Neural crest cell (in vitro differentiated cells): Measurements from ENCODE around the gene FGFR4. TPM values are rescaled to one million over a fixed set of nuclear protein-coding genes. Genes with fewer than 3 reads are reported as not detected.

Experiments used
- DNase-seq: peaks from one replicate; pipeline ENCODE4 v3.0.0; 2021; ENCODE audit warnings: low read depth, mixed read lengths, low spot score
- H3K27ac Mint-ChIP-seq: one replicate; pipeline ENCODE4 v1.8.0; 2021; ENCODE audit warnings: mild to moderate bottlenecking, mixed read lengths; ENCODE audit not compliant: unreplicated experiment
- H3K27me3 Mint-ChIP-seq: 2 replicates; pipeline ENCODE4 v1.8.0; 2021; ENCODE audit warnings: low read depth, mild to moderate bottlenecking, mixed read lengths
- H3K36me3 Mint-ChIP-seq: 2 replicates; pipeline ENCODE4 v1.8.0; 2021; ENCODE audit warnings: low read depth, mild to moderate bottlenecking, mixed read lengths
- H3K4me1 Mint-ChIP-seq: 2 replicates; pipeline ENCODE4 v1.8.0; 2021; ENCODE audit warnings: mixed read lengths
- H3K4me3 Mint-ChIP-seq: one replicate; pipeline ENCODE4 v1.8.0; 2021; ENCODE audit warnings: mild to moderate bottlenecking, mixed read lengths
- H3K9me3 Mint-ChIP-seq: 2 replicates; pipeline ENCODE4 v1.8.0; 2021; ENCODE audit warnings: mixed read lengths
- total RNA-seq: library from RNA; stranded (reverse); gene quantifications from 2 replicates; pipeline ENCODE4 v1.2.1, GENCODE V29; 2021
- TF ChIP-seq, protein P1 (sequence below): fragments of 200-600 bp; sonication (generic); conservative IDR thresholded peaks from 2 replicates; pipeline ENCODE4 v1.5.0; 2021; ENCODE audit warnings: antibody characterized with exemption, mild to moderate bottlenecking

FGFR4 gene
- total RNA-seq, 1 donor from 2014 or later, result 5.4 TPM

DNA sequence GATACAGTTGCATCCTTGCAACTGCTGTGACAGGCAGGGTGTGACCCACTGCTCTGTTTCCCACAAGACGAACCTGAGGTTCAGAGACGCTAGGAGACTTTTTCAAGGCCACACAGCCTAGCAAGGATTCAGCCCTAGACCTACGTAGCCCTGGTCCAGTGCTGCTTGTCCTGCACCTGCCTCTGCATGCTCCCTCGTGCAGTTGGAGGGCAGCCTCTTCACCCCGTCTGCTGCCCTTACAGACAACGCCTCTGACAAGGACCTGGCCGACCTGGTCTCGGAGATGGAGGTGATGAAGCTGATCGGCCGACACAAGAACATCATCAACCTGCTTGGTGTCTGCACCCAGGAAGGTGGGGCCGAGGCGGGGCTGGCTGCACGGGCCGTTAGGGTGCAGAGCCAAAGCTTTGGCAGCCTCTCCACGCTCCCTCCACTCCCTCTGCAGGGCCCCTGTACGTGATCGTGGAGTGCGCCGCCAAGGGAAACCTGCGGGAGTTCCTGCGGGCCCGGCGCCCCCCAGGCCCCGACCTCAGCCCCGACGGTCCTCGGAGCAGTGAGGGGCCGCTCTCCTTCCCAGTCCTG is 8.5 kb downstream of the FGFR4 start:
- Mint-ChIP-seq H3K4me1 (peaks cover 20% of the 10 kb centered on the region), H3K27me3 (no peaks in the 10 kb centered on the region), H3K27ac (no peak overlapping the region), H3K4me3 (no peak overlapping the region), H3K36me3 (no peaks in the 10 kb centered on the region), H3K9me3 (no peaks in the 10 kb centered on the region)
- DNase-seq, result no peak
- TF ChIP-seq, protein P1, sequence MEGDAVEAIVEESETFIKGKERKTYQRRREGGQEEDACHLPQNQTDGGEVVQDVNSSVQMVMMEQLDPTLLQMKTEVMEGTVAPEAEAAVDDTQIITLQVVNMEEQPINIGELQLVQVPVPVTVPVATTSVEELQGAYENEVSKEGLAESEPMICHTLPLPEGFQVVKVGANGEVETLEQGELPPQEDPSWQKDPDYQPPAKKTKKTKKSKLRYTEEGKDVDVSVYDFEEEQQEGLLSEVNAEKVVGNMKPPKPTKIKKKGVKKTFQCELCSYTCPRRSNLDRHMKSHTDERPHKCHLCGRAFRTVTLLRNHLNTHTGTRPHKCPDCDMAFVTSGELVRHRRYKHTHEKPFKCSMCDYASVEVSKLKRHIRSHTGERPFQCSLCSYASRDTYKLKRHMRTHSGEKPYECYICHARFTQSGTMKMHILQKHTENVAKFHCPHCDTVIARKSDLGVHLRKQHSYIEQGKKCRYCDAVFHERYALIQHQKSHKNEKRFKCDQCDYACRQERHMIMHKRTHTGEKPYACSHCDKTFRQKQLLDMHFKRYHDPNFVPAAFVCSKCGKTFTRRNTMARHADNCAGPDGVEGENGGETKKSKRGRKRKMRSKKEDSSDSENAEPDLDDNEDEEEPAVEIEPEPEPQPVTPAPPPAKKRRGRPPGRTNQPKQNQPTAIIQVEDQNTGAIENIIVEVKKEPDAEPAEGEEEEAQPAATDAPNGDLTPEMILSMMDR, result no peak

DNA sequence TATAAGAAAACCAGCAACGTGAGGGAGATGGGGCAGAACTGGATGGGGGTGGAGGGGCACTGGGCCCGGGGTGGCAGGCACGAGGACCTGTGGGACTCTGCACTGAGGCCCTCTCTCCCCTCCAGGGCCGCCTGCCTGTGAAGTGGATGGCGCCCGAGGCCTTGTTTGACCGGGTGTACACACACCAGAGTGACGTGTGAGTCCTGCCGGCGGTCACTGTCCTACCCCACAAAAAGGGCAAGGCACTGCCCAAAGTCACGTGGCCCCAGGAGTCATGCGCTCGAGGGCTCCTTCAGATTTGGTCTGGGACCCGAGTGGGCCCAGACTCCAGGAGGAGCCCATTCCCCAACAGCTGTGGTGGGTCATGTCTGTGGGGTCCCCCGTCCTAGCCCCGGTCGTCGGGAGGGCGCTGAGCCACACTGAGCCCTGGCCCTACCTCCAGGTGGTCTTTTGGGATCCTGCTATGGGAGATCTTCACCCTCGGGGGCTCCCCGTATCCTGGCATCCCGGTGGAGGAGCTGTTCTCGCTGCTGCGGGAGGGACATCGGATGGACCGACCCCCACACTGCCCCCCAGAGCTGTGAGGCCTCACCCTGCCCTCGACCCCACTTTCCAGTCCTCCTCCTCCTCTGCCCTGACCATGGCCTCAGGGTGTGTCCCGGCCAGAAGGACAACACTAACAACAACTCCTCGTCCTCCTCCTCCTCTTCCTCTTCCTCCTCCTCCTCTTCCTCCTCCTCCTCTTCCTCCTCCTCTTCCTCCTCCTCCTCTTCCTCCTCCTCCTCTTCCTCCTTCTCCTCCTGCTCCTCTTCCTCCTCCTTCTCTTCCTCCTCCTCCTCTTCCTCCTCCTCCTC is 9.7 kb downstream of the FGFR4 start:
- TF ChIP-seq, protein P1, result no peak
- no peaks in the 10 kb centered on the region for H3K27me3 Mint-ChIP-seq
- H3K4me3 Mint-ChIP-seq, result no peak overlapping the region
- H3K9me3 Mint-ChIP-seq, result no peaks in the 10 kb centered on the region
- no peaks in the 10 kb centered on the region for H3K36me3 Mint-ChIP-seq
- no peak overlapping the region for H3K27ac Mint-ChIP-seq
- no peak for DNase-seq
- H3K4me1 Mint-ChIP-seq, result peaks cover 20% of the 10 kb centered on the region

DNA sequence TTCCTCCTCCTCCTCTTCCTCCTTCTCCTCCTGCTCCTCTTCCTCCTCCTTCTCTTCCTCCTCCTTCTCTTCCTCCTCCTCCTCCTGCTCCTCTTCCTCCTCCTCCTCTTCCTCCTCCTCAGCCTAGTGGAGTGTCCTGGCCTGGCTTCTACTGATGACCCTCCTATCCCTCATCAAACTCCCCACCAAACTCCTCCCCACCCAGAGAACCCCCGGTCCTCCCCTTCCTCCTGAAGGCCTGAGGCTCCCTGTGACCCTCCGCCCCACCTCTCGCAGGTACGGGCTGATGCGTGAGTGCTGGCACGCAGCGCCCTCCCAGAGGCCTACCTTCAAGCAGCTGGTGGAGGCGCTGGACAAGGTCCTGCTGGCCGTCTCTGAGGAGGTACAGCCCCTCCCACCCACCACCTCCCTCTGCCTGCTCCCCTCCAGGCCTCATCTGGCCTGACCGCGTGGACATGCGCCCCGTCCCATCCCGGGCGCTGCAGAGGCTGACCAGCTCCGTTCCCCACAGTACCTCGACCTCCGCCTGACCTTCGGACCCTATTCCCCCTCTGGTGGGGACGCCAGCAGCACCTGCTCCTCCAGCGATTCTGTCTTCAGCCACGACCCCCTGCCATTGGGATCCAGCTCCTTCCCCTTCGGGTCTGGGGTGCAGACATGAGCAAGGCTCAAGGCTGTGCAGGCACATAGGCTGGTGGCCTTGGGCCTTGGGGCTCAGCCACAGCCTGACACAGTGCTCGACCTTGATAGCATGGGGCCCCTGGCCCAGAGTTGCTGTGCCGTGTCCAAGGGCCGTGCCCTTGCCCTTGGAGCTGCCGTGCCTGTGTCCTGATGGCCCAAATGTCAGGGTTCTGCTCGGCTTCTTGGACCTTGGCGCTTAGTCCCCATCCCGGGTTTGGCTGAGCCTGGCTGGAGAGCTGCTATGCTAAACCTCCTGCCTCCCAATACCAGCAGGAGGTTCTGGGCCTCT is 10.6 kb downstream of the FGFR4 start:
- no peak overlapping the region for H3K4me3 Mint-ChIP-seq
- H3K9me3 Mint-ChIP-seq, result no peaks in the 10 kb centered on the region
- H3K27me3 Mint-ChIP-seq, result no peaks in the 10 kb centered on the region
- peak overlapping the region; percentile 50 for H3K27ac Mint-ChIP-seq
- DNase-seq, result no peak
- H3K4me1 Mint-ChIP-seq, result peaks cover 20% of the 10 kb centered on the region
- TF ChIP-seq, protein P1, result no peak
- no peaks in the 10 kb centered on the region for H3K36me3 Mint-ChIP-seq

DNA sequence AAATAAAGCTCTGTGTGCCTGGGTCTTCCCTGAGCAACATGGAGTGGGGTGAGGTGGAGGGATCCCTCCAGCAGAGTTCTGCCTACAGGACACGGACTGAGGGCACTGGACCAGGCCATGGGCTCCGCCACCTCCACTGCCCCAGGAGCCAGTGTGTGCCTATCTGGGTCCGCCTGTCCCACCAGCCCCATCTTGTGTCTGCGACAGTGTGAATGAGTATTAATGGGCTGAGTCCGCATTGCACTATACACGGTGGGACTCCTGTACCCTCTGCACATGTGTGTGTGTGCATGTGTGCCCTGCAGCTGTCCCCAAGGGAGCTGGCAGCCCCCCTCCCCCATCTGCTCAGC is 11.4 kb downstream of the FGFR4 start:
- TF ChIP-seq, protein P1, result no peak
- Mint-ChIP-seq H3K36me3 (no peaks in the 10 kb centered on the region), H3K27ac (no peak overlapping the region), H3K9me3 (no peaks in the 10 kb centered on the region), H3K4me3 (no peak overlapping the region), H3K4me1 (peaks cover 20% of the 10 kb centered on the region), H3K27me3 (no peaks in the 10 kb centered on the region)
- DNase-seq, result no peak

DNA sequence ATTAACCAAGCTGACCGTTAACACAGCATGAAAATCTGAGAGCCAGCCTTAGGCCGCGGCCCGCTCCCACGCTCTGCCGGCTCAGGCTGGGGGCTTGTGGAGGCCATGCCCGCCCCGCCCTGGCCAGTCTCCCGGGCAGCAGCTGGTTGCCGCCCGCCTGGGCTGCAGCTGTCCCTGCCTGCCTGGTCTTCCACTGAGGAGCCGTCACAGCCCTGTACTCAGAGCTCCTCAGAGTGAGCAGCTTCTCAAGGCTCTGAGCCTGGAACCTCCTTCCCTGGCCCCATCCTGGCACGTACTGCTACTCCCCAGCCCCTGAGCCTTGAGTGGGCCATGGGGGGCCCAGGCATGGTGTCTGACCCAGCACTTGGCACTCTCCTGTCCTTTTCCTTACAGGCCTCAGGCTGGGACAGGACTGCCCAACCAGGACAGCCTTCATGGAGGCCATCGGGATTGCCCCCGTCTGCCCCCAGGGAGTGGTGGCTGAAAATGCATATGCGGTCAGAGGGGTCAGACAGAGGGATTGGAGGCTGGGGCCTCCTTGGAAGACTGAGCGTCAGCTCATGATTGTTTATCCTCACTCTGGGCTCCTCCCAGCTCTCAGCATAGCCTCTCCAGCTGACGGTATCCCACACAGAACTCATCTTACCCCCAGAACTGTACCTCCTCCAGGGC is 11.9 kb downstream of the FGFR4 start:
- no peak for DNase-seq
- Mint-ChIP-seq H3K27me3 (no peaks in the 10 kb centered on the region), H3K4me3 (no peak overlapping the region), H3K27ac (no peak overlapping the region), H3K36me3 (no peaks in the 10 kb centered on the region), H3K4me1 (peaks cover 20% of the 10 kb centered on the region), H3K9me3 (no peaks in the 10 kb centered on the region)
- TF ChIP-seq, protein P1, result no peak
